ENCODE results near the gene PEX14. TPM values are rescaled to one million over a fixed set of nuclear protein-coding genes. Genes with fewer than 3 reads are reported as not detected.

PEX14 gene
- total RNA-seq, 1 experiment from 2014 or later = 27.1 TPM

- DNase-seq (ENCODE audit: low read depth) = no peak
Measured at GRCh38 chr1:10662824-10663677, 188.3 kb downstream of the PEX14 start.

GRCh38 chr1:10663678-10664035 lies 188.9 kb downstream of the PEX14 start:
- DNase-seq (ENCODE audit: low read depth) = no peak

DNA sequence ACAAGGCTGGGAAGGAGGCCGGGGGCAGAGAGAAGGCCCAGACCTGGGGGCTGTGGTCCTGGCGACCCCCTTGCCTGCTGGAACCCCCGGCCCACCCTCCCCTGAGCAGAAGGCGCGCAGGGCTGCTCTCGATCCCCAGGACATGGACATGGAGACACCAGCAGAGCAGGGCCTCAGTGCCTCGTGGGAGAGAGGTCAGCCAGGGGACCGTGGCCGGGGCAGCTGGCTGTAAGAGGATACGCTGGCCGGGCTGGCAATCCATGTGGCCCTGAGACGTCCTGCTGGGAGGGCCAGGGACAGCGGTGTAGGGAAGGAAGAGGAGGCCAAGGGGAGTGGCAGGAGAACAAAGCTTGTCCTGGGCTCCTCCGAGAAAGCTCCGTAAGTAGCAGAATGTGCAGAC lies 189.5 kb downstream of the PEX14 start:
- DNase-seq (ENCODE audit: low read depth) = no peak

DNA sequence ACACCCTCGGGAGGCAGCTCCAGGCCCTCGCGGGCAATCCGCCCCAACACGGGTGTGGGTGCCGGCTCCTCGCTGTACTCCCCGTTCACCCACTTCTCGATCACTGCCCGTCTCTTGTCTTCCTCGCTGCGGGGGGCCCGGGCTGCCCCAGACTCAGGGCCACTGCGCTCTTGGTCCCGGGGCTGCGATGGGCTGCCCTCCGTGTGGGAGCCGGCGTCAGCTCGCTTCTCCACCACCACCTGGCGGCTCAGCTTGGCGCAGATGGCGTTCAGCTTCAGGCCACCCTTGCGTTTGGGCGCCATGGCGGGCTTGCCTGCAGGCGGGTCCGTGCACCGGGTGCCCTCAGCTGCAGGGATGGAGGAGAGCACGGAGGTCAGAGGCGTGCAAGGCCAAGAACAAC lies 190.5 kb downstream of the PEX14 start:
- DNase-seq (ENCODE audit: low read depth) = no peak

DNA sequence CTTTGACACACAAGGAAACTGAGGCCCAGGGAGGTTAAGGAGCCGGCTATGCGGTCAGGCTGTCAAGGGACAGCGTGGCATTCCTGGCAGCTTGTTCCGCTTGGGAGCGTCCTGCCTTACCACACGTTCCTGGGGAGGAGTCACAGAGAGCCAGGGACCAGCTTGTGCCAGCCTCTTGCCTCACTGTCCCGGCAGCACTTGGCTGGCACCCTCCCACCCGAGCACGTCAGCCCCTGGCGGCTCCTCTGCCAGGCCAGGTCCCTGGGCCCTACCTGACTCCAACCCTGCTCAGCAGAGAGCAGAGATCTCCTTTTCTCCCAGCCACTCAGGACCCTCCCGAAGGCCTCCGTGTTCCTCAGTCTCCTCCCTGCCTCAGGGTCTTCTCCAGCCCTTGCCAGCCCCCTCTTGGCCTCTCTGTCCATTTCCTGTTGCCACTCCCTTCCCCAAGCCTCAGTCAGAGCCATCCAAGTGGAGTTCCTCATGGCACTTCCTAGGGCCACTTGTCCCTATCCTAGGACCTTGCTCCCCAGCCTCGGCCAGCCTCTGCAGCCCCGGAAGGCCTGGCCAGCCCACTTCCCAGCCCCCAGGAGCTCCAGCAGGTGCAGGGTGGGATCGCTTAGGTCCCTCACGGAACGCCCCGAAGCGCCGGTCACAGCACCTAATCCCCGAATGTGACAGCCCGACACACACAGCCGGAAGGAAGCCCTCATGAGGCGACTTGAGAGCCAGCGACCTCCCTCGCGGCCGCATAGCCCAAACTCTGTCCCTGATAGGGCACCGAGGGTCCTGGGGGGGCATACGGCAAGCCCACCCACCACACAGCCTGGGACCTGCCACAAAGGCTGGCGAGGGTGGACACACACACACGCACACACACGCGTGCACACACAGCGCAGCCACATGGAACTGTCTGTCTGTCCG lies 191.4 kb downstream of the PEX14 start:
- no peak for DNase-seq (ENCODE audit: low read depth)

- no peak for DNase-seq (ENCODE audit: low read depth)
Measured at GRCh38 chr1:10667861-10668761, 193.4 kb downstream of the PEX14 start.

- no peak for DNase-seq (ENCODE audit: low read depth)
Measured at GRCh38 chr1:10669570-10669969, 194.8 kb downstream of the PEX14 start.

DNA sequence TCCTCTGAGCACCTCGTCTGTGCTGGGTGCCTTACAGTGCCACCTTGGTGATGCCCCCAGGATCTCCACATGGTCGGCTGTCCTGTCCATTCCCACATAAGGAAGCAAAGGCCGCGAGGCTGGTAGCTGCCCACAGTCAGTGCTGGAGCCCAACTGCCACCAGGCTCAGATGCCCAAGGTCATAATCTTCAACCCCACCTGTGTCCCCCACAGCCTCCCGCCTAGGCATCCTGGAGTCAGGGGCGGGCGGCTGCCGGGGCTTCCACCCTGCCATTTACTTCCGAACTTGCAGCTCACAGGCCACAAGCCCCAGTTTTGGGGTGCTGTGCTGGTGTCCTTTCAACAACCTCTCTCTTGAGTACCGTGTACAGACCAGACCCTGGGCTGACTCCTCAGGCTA lies 195.4 kb downstream of the PEX14 start:
- no peak for DNase-seq (ENCODE audit: low read depth)

GRCh38 chr1:10671090-10671489 lies 196.3 kb downstream of the PEX14 start:
- no peak for DNase-seq (ENCODE audit: low read depth)

- no peak for DNase-seq (ENCODE audit: low read depth)
Measured at GRCh38 chr1:10671622-10672342, 197.0 kb downstream of the PEX14 start.

DNA sequence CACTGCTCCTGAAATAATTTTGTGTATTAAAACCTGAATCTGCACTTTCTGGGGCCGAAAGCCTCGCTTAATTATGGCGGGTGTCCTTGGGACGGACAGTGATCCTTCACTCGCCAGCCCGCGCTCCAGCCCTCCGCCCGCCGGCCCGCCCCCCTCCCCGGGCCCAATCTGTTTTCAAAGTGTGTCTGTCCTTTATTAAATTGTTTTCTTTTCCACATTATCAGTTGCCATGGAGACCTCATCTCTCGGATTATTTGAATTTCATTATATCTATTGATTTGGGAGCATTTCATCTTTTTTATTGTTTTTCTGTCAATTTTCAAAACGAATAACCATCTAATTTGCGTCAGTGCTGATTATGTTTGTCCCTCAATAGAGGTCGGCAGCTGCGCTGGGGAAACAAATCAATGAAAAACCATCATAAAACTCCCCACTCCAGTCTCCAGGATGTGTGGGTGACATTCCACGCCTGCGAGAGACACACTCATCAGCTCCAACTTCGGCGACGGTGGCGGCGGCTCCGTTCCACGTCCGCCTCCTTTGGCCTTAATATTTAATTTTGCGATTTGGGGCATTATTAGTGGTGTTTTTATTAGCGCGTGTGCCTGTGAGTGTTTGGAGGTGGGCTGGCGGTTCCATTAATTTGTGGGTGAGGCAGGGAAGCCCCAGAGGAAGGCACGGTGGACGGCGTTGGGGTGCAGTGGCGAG lies 197.7 kb downstream of the PEX14 start:
- DNase-seq (ENCODE audit: low read depth) = no peak

DNA sequence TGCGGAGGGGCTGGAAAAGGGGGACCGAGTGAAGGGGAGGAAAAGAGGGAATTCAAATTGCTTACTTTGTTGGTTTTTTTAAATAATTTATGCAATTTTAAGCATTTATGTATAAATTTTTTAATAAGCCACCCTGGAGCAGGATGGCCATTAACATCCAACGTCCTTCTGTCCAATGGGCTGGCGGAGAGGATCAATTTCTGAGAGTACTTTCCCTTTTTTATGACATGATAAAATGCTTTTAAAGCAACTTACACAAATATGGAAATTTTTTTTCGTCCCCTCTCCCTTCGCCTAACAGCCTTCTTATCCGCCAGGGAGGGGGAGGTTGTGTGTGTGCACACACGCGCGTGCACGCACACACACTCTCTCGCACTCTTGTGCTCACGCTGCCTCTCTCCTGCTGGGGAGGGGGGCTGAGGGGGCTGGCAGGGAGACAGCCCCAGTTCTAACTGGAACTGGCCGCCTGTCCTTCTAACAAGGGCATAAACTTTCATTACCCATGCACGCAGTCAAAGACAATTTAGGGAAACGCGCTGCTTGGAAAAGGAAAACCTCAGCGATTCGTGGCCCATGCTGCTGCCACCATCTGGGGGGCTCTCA lies 198.5 kb downstream of the PEX14 start:
- no peak for DNase-seq (ENCODE audit: low read depth)

DNA sequence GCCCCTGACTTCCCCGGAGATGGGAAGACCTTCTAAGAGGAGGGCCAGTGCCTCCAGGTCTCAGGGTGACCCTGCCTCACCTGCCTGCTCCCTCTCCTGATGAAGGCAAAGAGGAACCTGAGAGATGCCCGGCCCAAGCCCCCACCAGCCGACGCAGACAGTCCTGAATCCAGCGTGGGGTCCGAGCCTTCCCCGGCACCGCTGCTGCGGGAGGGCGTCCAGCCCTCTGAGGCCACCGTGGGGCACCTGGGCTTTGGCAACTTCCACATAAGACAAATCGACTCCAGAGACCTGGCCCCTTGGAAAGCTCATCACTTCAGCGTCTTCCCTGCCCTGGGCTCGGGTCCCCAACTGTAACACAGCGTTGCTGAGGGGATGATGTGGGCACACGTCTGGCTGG lies 199.5 kb downstream of the PEX14 start:
- DNase-seq (ENCODE audit: low read depth) = no peak

DNA sequence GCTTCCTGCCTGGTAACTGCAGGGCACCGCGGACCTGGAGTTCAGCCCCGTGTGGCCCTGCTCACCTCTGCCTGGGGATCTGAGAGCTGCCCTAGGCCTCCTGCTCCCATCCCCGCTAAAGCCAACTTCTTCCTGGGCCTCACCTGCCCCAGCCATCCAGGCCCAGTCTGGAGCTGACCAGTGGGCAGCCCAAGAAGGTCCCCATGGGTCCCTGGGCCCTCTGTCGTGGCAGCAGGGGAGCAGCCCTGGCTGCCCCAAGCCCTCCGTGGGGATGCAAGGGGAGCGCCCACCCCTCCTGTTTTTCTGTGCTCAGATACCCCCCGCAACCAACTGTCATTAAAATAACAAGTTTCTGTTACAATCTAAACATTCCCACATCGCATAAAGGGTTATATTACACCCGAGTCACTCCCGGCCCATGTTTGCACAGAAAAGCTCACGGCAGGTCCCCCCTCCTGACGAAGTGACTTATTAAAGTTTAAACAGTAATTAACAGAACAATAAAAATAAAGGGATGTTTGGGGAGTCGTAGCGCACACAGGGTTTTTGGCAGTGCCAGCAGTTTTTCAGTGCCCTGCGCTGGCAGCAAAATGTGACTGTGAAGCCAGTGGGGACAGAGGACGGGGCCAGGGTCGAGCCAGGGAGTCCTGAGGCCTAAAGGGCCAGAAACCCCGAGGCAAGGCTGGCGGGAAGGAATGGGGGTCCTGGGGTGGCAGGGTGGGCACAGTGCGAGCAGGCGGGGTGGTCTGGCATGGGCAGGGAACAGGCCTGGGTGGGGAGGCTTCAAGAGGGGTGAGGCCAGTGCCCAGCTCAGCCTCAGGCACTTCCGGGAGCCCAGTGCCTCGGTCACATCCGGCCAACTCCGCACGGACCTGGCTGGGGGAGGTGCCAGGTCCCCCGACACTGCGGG lies 200.2 kb downstream of the PEX14 start:
- DNase-seq (ENCODE audit: low read depth) = no peak

DNA sequence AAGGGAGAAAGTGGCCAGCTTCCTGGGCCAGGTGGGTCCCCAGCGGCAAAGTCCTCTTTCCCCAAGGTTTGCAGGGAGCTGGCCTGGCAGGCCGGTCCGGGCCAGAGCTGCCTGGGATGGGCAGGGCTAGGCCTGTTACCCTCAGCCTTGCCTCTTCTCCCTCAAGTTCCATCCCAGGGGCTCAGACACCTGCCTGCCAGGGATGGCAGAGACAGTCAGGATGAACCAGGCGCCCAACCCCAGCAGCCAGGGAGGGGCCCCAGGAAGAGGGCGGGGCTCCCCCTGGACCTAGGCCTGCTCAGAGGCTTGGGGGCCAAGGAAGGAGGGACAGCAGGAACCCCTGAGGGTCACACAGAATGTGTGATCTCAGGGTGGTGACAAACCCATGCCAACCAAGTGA lies 201.1 kb downstream of the PEX14 start:
- no peak for DNase-seq (ENCODE audit: low read depth)

DNA sequence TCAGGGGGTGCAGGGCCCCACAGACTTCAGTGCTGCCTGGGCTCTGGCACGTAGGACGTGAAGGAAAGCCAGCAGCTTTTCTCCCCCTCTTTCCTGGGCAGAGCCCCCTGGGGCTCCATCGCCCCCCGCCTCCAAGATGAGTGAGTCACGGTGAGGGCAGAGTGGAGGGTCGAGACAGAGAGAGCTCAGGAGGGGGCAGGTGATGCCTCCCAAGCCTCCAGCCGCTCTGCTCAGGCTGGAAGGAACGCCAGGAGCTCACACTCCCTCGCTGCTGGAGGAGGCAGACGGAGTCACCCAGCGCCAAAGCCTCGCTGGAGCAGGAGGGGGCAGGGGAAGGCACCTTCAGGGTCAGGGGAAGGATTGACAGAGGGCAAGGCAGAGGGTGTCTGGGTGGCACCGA lies 202.2 kb downstream of the PEX14 start:
- no peak for DNase-seq (ENCODE audit: low read depth)

GRCh38 chr1:10677491-10678391 lies 203.0 kb downstream of the PEX14 start:
- no peak for DNase-seq (ENCODE audit: low read depth)

- no peak for DNase-seq (ENCODE audit: low read depth)
Measured at GRCh38 chr1:10678402-10678801, 203.7 kb downstream of the PEX14 start.
